Measurements from ENCODE around the gene COL16A1.

DNA sequence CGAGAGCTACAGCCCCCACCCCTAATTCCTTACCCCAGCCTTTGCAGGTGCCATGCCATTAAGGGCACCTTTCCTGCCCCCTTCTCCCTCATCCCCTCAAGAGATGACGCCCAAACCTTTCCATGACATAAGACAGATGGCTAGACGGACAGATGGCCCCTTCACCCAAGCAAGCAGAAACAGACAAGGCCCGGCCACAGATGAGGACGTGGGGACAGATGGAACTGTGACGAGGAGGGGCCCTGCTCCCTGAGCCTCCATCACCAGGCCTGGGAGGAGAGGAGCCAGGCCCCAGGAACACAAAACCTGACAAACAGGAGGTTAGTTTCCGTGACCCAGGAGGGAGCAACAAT, 34.4 kb downstream of the COL16A1 start:
- no peak for TF ChIP-seq POLR2A (IDR thresholded peaks at IDR 0.05)
- TF ChIP-seq EP300 (IDR thresholded peaks at IDR 0.05; ENCODE audit: low read depth): no peak

Data from transverse colon (tissue), 1 donor.